Measurements from ENCODE around the gene MTCH1.
A peak's percentile ranks its signal among the peaks of the same experiment; 100 is the strongest.
"Not testable (repeated sequence)": the region's sequence is repeated elsewhere in the genome, so short reads cannot be mapped to it uniquely, and the experiment has no call there.

The MTCH1 gene

GRCh38 chr6:36947570-36948351 lies 38.2 kb downstream of the MTCH1 start:
- peak in 1 of 2 experiments; percentile 28 for DNase-seq

GRCh38 chr6:36946526-36946925 lies 39.5 kb downstream of the MTCH1 start:
- peak in 1 of 2 experiments; percentile 41 for DNase-seq

GRCh38 chr6:36945301-36945700 lies 40.7 kb downstream of the MTCH1 start:
- DNase-seq, result no peak

GRCh38 chr6:36944650-36945049 lies 41.3 kb downstream of the MTCH1 start:
- no peak for DNase-seq

GRCh38 chr6:36942329-36942728 lies 43.7 kb downstream of the MTCH1 start:
- not testable (repeated sequence) for DNase-seq

- DNase-seq, result not testable (repeated sequence)
These were observed 44.4 kb downstream of the MTCH1 start for GRCh38 chr6:36941561-36941960.

- DNase-seq, result no peak
These were observed 46.0 kb downstream of the MTCH1 start for GRCh38 chr6:36940027-36940426.

GRCh38 chr6:36939005-36939404 lies 47.0 kb downstream of the MTCH1 start:
- not testable (repeated sequence) for DNase-seq

GRCh38 chr6:36938536-36938935 lies 47.5 kb downstream of the MTCH1 start:
- DNase-seq, result no peak

- DNase-seq, result no peak
These were observed 48.1 kb downstream of the MTCH1 start for GRCh38 chr6:36937896-36938295.

- no peak for DNase-seq
These were observed 49.2 kb downstream of the MTCH1 start for GRCh38 chr6:36936824-36937223.

GRCh38 chr6:36934901-36935300 lies 51.1 kb downstream of the MTCH1 start:
- DNase-seq, result no peak

GRCh38 chr6:36933519-36933918 lies 52.5 kb downstream of the MTCH1 start:
- DNase-seq, result no peak

GRCh38 chr6:36933102-36933501 lies 52.9 kb downstream of the MTCH1 start:
- no peak for DNase-seq

- no peak for DNase-seq
These were observed 55.5 kb downstream of the MTCH1 start for GRCh38 chr6:36930483-36930882.

- DNase-seq, result peak in 1 of 2 experiments; percentile 17
These were observed 56.4 kb downstream of the MTCH1 start for GRCh38 chr6:36929607-36930006.

GRCh38 chr6:36929152-36929551 lies 56.8 kb downstream of the MTCH1 start:
- DNase-seq, result no peak

- no peak for DNase-seq
These were observed 57.5 kb downstream of the MTCH1 start for GRCh38 chr6:36928547-36928918.

- no peak for DNase-seq
These were observed 58.1 kb downstream of the MTCH1 start for GRCh38 chr6:36927691-36928546.

GRCh38 chr6:36926708-36927513 lies 59.1 kb downstream of the MTCH1 start:
- DNase-seq, result no peak

- DNase-seq, result no peak
These were observed 60.2 kb downstream of the MTCH1 start for GRCh38 chr6:36925809-36926208.

- no peak for DNase-seq
These were observed 61.1 kb downstream of the MTCH1 start for GRCh38 chr6:36924778-36925374.

- DNase-seq, result no peak
These were observed 61.9 kb downstream of the MTCH1 start for GRCh38 chr6:36924131-36924530.

Data from NCI-H526 (cell line).